GM19372 (cell line): Measurements from ENCODE around the gene SPDEF.
A peak's percentile ranks its signal among the peaks of the same experiment; 100 is the strongest.

Experiments
- ATAC-seq: cut with Tn5 transposase; IDR thresholded peaks from one replicate; pipeline ENCODE4 v1.9.1; 2021; ENCODE audit warnings: mild to moderate bottlenecking, low read depth, moderate library complexity; ENCODE audit not compliant: unreplicated experiment

Gene SPDEF

DNA sequence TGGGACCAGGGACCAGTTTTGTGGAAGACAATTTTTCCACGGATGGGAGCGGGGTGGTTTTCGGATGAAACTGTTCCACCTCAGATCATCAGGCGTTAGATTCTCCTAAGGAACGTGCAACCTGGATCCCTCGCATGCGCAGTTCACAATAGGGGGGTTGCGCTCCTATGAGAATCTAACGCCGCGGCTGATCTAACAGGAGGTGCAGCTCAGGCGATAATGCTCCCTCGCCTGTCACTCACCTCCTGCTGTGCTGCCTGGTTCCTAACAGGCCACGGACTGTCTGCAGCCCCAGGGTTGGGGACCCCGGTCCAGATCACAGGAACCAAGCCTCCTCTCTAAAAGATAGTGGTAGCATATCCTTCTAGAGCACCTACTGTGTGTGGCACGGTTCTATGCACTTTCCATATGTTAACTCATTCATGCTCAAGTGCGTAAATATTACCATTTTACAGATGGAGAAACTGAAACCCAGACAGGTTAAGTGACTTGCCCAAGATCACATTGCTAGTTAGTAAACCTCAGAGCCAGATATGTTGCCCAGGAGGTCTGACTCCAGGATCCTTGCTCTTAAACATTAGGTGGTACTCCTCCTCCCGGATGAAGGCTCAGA lies 25.3 kb downstream of the SPDEF start:
- no peak for ATAC-seq

DNA sequence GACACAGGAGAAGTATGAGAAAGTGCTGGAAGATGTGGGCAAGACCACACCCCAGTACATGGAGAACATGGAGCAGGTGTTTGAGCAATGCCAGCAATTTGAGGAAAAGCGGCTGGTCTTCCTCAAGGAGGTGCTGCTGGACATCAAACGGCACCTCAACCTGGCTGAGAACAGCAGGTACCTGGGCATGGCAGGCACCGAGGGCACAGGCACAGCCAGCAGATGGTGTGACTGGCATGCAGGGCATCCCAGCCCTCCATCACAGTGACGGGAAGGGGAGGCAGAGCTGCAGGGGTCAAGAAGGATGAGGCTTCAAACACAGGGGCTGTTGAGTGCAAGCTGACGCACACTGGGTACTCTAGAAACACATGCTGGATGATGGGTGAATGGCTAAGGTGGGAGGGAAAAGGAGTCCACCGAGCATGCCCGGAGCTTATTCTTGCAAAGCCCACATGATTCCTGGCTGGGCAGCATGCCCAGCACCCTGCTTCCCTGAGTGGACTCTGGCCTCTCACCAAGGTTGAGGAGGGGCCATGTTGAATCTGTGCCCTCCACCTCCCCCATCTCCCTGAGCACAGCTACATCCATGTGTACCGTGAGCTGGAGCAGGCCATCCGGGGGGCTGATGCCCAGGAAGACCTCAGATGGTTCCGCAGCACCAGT lies 26.3 kb downstream of the SPDEF start:
- ATAC-seq: no peak

- no peak for ATAC-seq
Observed at GRCh38 chr6:34528996-34529664, 27.0 kb downstream of the SPDEF start.

GRCh38 chr6:34527751-34528670 lies 28.1 kb downstream of the SPDEF start:
- no peak for ATAC-seq

GRCh38 chr6:34526992-34527728 lies 29.0 kb downstream of the SPDEF start:
- peak; percentile 90 for ATAC-seq

- ATAC-seq: no peak
Observed at GRCh38 chr6:34526241-34526972, 29.7 kb downstream of the SPDEF start.

GRCh38 chr6:34525431-34526175 lies 30.5 kb downstream of the SPDEF start:
- ATAC-seq: no peak

- no peak for ATAC-seq
Observed at GRCh38 chr6:34524971-34525370, 31.2 kb downstream of the SPDEF start.

- no peak for ATAC-seq
Observed at GRCh38 chr6:34524499-34524898, 31.6 kb downstream of the SPDEF start.

- ATAC-seq: no peak
Observed at GRCh38 chr6:34523441-34524206, 32.5 kb downstream of the SPDEF start.

- ATAC-seq: no peak
Observed at GRCh38 chr6:34522761-34523160, 33.4 kb downstream of the SPDEF start.

DNA sequence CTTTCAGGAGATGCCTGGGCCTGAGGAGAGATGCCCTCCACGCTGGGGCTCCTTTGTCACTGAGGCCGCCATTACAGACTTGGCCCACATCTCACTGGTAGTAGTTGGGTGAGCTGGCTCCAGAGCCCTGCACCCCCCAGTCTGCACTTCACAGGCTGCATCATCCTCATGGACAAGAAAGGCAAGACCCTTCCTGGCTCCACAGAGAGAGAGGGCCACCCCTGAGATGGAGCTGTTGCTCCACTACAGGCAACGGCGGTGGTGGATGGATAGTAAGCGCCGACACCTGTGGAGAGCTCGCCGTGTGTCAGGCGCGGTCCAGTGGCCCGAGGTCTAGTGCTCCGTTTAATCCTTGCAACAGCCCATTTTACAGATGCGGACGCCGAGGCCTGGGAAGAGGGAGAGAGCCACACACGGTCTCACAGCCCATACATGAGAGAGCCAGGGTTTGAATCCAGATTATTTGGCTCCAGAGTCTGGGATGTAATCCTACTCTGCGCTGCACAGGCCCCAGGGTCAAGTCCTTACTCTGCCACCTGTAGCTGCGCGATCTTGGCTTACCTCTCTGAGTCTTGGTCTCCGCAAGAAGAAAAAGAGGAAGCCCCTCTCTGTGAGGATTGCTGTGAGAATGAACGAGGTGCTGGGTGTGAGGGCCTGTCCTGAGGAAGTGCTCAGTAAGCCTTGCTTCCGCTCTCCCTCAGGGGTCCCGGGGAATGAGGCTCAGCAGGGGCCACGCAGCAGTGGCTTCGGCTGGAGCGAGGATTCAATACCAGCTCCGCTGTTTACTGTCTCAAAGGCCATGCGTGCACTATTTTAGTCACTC lies 34.5 kb downstream of the SPDEF start:
- ATAC-seq: no peak

- no peak for ATAC-seq
Observed at GRCh38 chr6:34520645-34521462, 35.3 kb downstream of the SPDEF start.

GRCh38 chr6:34519971-34520644 lies 36.0 kb downstream of the SPDEF start:
- ATAC-seq: no peak

DNA sequence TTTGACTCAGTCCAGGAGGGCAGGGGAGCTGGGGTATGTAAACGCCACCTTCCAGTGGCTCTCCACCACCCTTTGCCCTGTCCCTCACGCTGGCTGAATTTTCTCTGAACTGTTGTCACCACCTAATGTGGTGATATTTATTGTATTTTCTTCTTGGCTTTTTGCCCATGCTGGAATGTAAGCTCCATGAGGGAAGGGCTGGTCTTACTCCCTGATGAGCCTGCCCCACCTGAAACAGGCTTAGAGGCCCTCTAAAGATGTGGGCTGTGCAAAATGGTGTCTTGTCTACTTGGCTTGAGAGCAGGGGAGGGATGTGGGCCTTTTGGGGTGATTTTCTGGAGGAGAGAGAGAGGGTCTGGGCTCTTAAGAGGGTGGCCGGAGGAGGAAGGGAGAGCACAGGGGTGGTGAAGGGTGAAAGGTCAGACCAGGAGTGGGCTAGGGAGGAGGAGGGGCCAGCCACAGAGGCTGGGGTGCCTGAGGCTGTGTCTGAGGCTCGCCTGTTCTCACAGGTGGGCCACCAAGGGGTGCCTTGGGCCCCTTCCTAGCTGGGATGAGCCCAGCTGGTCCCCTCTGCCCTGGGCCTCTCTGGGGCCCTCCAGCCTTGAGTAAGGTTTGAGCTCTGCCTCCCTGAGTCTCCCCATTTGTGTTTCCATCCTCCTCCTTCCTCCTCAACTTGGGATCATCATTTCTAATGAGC lies 37.3 kb downstream of the SPDEF start:
- ATAC-seq: no peak
